ENCODE measurements around the gene SDF4. TPM values are rescaled to one million over a fixed set of nuclear protein-coding genes. Genes with fewer than 3 reads are reported as not detected.

Gene SDF4, protein sequence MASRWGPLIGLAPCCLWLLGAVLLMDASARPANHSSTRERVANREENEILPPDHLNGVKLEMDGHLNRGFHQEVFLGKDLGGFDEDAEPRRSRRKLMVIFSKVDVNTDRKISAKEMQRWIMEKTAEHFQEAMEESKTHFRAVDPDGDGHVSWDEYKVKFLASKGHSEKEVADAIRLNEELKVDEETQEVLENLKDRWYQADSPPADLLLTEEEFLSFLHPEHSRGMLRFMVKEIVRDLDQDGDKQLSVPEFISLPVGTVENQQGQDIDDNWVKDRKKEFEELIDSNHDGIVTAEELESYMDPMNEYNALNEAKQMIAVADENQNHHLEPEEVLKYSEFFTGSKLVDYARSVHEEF
- 100 to 1,000 TPM in 5 of 6 donors, 10 to 100 TPM in 1; 79.0 to 172 (median 148) TPM for total RNA-seq

DNA sequence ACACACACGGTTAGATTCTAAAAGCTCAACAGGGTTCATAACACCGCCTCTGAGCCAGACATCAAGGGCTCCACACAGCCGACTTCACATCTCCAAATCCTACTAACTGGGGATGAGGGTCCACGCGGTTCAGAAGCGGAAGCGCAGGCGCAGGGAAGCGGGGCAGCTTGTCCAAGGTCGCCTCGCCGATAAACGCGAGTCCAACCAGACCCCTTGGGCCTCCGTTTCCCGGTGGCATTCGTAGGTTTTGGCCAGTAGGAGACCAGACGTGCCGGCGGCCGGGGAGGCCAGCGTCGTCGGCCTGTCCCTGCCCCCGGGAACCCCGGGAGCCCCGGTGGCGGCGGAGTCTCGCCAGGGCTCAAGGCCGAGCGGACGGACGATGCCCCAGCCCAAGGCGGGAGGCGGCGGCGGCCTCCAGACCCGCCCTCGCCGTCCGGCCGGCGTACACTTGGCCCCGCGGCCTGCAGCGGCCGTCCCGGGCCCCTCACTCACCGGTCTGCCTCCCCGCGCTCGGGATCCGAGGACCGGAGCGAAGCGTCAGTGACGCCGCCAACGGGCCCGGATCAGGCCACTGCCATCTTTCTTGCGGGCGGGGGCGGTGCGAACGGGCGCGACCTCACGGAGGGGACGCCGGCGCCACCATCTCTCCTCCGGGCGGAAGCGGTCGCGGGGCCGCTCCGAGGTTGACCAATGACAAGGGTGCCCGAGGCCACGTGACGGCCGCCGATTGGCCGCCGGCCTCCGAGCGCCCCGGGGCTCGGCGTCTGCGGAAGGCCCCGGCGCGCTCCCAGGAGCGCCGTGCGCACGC is at the start of gene SDF4:
Gene SDF4, minus strand, starts transcription at position 602 of the 808 bp plus-strand sequence. CDS start 3,229 bp downstream, outside the sequence.
- Histone ChIP-seq H3K9me3 (peaks cover 0 to 3% (median 0%) of the 10 kb centered on the region in 4 donors), H3K36me3 (peaks cover 14 to 24% (median 22%) of the 10 kb centered on the region in 4 donors), H3K4me3 (peak within 1 kb of the TSS; percentile 76 to 97 (median 86)), H3K4me1 (peaks cover 27 to 52% (median 32%) of the 10 kb centered on the region in 4 donors), H3K27me3 (no peaks in the 10 kb centered on the region), H3K27ac (peak within 1 kb of the TSS; percentile 81 to 96 (median 90))
- peak; percentile 94 to 97 for ATAC-seq (ENCODE audit: low FRiP score in 2 of 2)
- 0 to 1% methylated on average over 3 to 25 of the region's 99 CpGs for WGBS, 2 donors
- TF ChIP-seq, protein P1, sequence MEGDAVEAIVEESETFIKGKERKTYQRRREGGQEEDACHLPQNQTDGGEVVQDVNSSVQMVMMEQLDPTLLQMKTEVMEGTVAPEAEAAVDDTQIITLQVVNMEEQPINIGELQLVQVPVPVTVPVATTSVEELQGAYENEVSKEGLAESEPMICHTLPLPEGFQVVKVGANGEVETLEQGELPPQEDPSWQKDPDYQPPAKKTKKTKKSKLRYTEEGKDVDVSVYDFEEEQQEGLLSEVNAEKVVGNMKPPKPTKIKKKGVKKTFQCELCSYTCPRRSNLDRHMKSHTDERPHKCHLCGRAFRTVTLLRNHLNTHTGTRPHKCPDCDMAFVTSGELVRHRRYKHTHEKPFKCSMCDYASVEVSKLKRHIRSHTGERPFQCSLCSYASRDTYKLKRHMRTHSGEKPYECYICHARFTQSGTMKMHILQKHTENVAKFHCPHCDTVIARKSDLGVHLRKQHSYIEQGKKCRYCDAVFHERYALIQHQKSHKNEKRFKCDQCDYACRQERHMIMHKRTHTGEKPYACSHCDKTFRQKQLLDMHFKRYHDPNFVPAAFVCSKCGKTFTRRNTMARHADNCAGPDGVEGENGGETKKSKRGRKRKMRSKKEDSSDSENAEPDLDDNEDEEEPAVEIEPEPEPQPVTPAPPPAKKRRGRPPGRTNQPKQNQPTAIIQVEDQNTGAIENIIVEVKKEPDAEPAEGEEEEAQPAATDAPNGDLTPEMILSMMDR (IDR thresholded peaks at IDR 0.05) = peak in 2 of 6 experiments; percentile 7 to 22
- TF ChIP-seq EP300 (IDR thresholded peaks at IDR 0.05) = no peak
- peak; percentile 73 to 85 for TF ChIP-seq POLR2AphosphoS5 (IDR thresholded peaks at IDR 0.05)
- peak in 3 of 4 donors; percentile 42 to 83 (median 53) for TF ChIP-seq POLR2A (IDR thresholded peaks at IDR 0.05)
- DNase-seq = peak; percentile 95 to 99

DNA sequence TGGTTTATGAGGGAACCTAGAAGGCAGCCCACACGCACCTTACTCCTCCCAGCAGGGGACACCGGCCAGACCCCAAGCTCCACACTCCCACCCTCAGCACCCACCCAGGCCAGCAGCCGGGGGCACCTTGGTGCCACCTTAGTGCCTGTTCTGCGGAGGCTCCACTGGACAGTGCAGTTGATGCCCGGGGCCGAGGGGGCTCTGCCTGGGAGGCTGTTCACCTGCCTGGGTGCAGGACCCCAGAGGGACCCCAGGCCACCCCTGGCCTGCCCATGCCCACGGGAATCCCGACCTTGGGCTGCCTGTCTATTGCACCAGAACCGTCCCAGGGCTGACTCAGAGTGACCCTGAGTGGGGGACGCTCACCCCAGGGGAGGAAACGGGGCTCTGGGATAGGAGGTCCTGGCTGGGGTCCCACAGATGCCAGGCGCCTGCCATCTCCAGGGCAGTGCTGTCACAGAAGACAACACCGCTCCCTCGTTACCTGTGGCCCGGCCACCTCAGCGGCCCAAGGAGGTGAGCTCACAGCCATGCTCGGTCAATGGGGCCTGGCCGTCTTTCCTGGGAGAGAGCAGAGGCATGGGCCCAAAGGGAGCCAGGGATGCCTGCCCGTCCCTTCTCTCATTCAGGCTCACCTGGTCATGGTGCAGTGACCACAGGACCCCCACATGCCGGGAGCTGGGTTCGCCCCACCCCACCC is 49.1 kb upstream of the SDF4 start:
- WGBS, 2 donors = 91 to 92% methylated on average over 8 to 21 of the region's 21 CpGs
- H3K4me1 ChIP-seq = peaks cover 0 to 5% (median 2%) of the 10 kb centered on the region in 4 donors
- H3K36me3 ChIP-seq = no peaks in the 10 kb centered on the region
- no peaks in the 10 kb centered on the region for H3K27me3 ChIP-seq
- H3K27ac ChIP-seq = no peak overlapping the region
- DNase-seq (peak in 1 of 2 donors; percentile 78), ATAC-seq (ENCODE audit: low FRiP score in 2 of 2) (no peak)
- TF ChIP-seq POLR2AphosphoS5 (IDR thresholded peaks at IDR 0.05) = no peak
- TF ChIP-seq, protein P1 (IDR thresholded peaks at IDR 0.05) = no peak
- TF ChIP-seq POLR2A (IDR thresholded peaks at IDR 0.05) = no peak
- no peak for TF ChIP-seq EP300 (IDR thresholded peaks at IDR 0.05)
- no peaks in the 10 kb centered on the region for H3K9me3 ChIP-seq
- H3K4me3 ChIP-seq = no peak overlapping the region

DNA sequence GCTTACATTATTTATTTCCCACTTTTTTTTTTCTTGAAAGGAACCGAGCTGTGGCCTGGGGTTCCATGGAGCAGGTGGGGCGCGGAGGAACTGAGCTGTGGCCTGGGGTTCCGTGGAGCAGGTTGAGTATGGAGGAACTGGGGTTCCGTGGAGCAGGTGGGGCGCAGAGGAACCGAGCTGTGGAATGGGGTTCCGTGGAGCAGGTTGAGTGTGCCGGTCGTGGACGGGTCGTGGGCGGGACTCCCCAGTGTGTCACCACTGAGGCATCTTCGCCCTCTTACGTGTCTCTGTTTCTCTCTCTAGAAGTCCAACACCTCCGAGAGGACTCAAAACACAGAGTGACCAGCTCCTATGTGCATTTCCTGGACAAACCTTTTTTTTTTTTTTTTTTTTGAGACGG is 47.2 kb upstream of the SDF4 start:
- Histone ChIP-seq H3K27me3 (no peaks in the 10 kb centered on the region), H3K4me1 (peaks cover 6 to 17% (median 10%) of the 10 kb centered on the region in 4 donors), H3K36me3 (no peaks in the 10 kb centered on the region), H3K27ac (no peak overlapping the region), H3K9me3 (no peaks in the 10 kb centered on the region), H3K4me3 (no peak overlapping the region)
- WGBS, 2 donors = 92 to 95% methylated on average over 17 of the region's 17 CpGs
- TF ChIP-seq POLR2A (IDR thresholded peaks at IDR 0.05) (no peak), POLR2AphosphoS5 (IDR thresholded peaks at IDR 0.05) (no peak), EP300 (IDR thresholded peaks at IDR 0.05) (no peak)
- TF ChIP-seq, protein P1 (IDR thresholded peaks at IDR 0.05) = no peak
- ATAC-seq (ENCODE audit: low FRiP score in 2 of 2) (no peak), DNase-seq (peak in 1 of 2 donors; percentile 63)

DNA sequence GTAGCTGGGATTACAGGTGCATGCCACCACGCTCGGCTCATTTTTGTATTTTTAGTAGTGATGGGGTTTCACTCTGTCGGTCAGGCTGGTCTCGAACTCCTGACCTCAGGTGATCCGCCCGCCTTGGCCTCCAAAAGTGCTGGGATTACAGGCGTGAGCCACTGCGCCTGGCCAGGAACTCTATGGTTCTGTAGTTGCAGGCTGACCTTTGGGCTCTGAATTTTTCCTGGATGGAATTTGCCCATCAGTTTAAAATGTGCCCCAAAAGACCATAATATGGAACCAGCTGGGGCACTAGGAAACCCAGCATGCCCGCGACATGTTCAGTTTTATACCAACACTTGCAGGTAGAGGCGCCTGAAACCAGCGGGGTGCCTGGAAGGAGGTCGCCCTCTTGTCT is 46.8 kb upstream of the SDF4 start:
- TF ChIP-seq, protein P1 (IDR thresholded peaks at IDR 0.05) = no peak
- TF ChIP-seq POLR2A (IDR thresholded peaks at IDR 0.05) = no peak
- TF ChIP-seq POLR2AphosphoS5 (IDR thresholded peaks at IDR 0.05) = no peak
- no peak for TF ChIP-seq EP300 (IDR thresholded peaks at IDR 0.05)
- no peaks in the 10 kb centered on the region for H3K27me3 ChIP-seq
- H3K9me3 ChIP-seq = no peaks in the 10 kb centered on the region
- ATAC-seq (ENCODE audit: low FRiP score in 2 of 2) = no peak
- no peak overlapping the region for H3K27ac ChIP-seq
- 94 to 99% methylated on average over 11 to 13 of the region's 13 CpGs for WGBS, 2 donors
- H3K4me3 ChIP-seq = no peak overlapping the region
- H3K36me3 ChIP-seq = no peaks in the 10 kb centered on the region
- DNase-seq = no peak
- H3K4me1 ChIP-seq = peaks cover 6 to 18% (median 10%) of the 10 kb centered on the region in 4 donors

All from upper lobe of left lung (tissue), 6 donors.